ENCODE results near the gene MAPKAPK2.
A peak's percentile ranks its signal among the peaks of the same experiment; 100 is the strongest.

MAPKAPK2 gene

GRCh38 chr1:206716159-206716869 is 31.6 kb downstream of the MAPKAPK2 start:
- no peak for DNase-seq
- H3K27me3 ChIP-seq (replicated peaks; ENCODE audit: control insufficient read depth, insufficient read depth, low read length, poor library complexity, severe bottlenecking), result no peaks in the 10 kb centered on the region
- H3K9me3 ChIP-seq (ENCODE audit: control insufficient read depth, low read length), result no peaks in the 10 kb centered on the region
- no peaks in the 10 kb centered on the region for H3K36me3 ChIP-seq (ENCODE audit: control insufficient read depth, insufficient read depth, low read length)
- no peak overlapping the region for H3K4me3 ChIP-seq (ENCODE audit: insufficient read depth, low read depth, low read length, poor library complexity, severe bottlenecking)
- H3K27ac ChIP-seq (ENCODE audit: insufficient read depth, low read length, poor library complexity, severe bottlenecking), result peak overlapping the region; percentile 64
- H3K4me1 ChIP-seq (ENCODE audit: control insufficient read depth, insufficient read depth, low read length, poor library complexity, severe bottlenecking), result peaks cover 51% of the 10 kb centered on the region

- H3K27ac ChIP-seq (ENCODE audit: insufficient read depth, low read length, poor library complexity, severe bottlenecking), result peak overlapping the region; percentile 64
- no peak for DNase-seq
- H3K27me3 ChIP-seq (replicated peaks; ENCODE audit: control insufficient read depth, insufficient read depth, low read length, poor library complexity, severe bottlenecking), result no peaks in the 10 kb centered on the region
- H3K9me3 ChIP-seq (ENCODE audit: control insufficient read depth, low read length), result no peaks in the 10 kb centered on the region
- H3K4me3 ChIP-seq (ENCODE audit: insufficient read depth, low read depth, low read length, poor library complexity, severe bottlenecking), result no peak overlapping the region
- H3K4me1 ChIP-seq (ENCODE audit: control insufficient read depth, insufficient read depth, low read length, poor library complexity, severe bottlenecking), result peaks cover 51% of the 10 kb centered on the region
- no peaks in the 10 kb centered on the region for H3K36me3 ChIP-seq (ENCODE audit: control insufficient read depth, insufficient read depth, low read length)
These were observed 32.4 kb downstream of the MAPKAPK2 start for GRCh38 chr1:206716870-206717673.

GRCh38 chr1:206717674-206717989 is 32.9 kb downstream of the MAPKAPK2 start:
- no peak overlapping the region for H3K27ac ChIP-seq (ENCODE audit: insufficient read depth, low read length, poor library complexity, severe bottlenecking)
- no peaks in the 10 kb centered on the region for H3K9me3 ChIP-seq (ENCODE audit: control insufficient read depth, low read length)
- H3K4me3 ChIP-seq (ENCODE audit: insufficient read depth, low read depth, low read length, poor library complexity, severe bottlenecking), result no peak overlapping the region
- H3K36me3 ChIP-seq (ENCODE audit: control insufficient read depth, insufficient read depth, low read length), result no peaks in the 10 kb centered on the region
- no peaks in the 10 kb centered on the region for H3K27me3 ChIP-seq (replicated peaks; ENCODE audit: control insufficient read depth, insufficient read depth, low read length, poor library complexity, severe bottlenecking)
- H3K4me1 ChIP-seq (ENCODE audit: control insufficient read depth, insufficient read depth, low read length, poor library complexity, severe bottlenecking), result peaks cover 51% of the 10 kb centered on the region
- no peak for DNase-seq

GRCh38 chr1:206719169-206719839 is 34.6 kb downstream of the MAPKAPK2 start:
- Histone ChIP-seq H3K4me3 (ENCODE audit: insufficient read depth, low read depth, low read length, poor library complexity, severe bottlenecking) (no peak overlapping the region), H3K27ac (ENCODE audit: insufficient read depth, low read length, poor library complexity, severe bottlenecking) (no peak overlapping the region), H3K27me3 (replicated peaks; ENCODE audit: control insufficient read depth, insufficient read depth, low read length, poor library complexity, severe bottlenecking) (no peaks in the 10 kb centered on the region), H3K36me3 (ENCODE audit: control insufficient read depth, insufficient read depth, low read length) (no peaks in the 10 kb centered on the region), H3K4me1 (ENCODE audit: control insufficient read depth, insufficient read depth, low read length, poor library complexity, severe bottlenecking) (peaks cover 38% of the 10 kb centered on the region), H3K9me3 (ENCODE audit: control insufficient read depth, low read length) (no peaks in the 10 kb centered on the region)
- no peak for DNase-seq

- Histone ChIP-seq H3K4me1 (ENCODE audit: control insufficient read depth, insufficient read depth, low read length, poor library complexity, severe bottlenecking) (peaks cover 29% of the 10 kb centered on the region), H3K27ac (ENCODE audit: insufficient read depth, low read length, poor library complexity, severe bottlenecking) (no peak overlapping the region), H3K36me3 (ENCODE audit: control insufficient read depth, insufficient read depth, low read length) (no peaks in the 10 kb centered on the region), H3K4me3 (ENCODE audit: insufficient read depth, low read depth, low read length, poor library complexity, severe bottlenecking) (no peak overlapping the region), H3K27me3 (replicated peaks; ENCODE audit: control insufficient read depth, insufficient read depth, low read length, poor library complexity, severe bottlenecking) (no peaks in the 10 kb centered on the region), H3K9me3 (ENCODE audit: control insufficient read depth, low read length) (no peaks in the 10 kb centered on the region)
- no peak for DNase-seq
These were observed 36.7 kb downstream of the MAPKAPK2 start for GRCh38 chr1:206721454-206721853.

DNA sequence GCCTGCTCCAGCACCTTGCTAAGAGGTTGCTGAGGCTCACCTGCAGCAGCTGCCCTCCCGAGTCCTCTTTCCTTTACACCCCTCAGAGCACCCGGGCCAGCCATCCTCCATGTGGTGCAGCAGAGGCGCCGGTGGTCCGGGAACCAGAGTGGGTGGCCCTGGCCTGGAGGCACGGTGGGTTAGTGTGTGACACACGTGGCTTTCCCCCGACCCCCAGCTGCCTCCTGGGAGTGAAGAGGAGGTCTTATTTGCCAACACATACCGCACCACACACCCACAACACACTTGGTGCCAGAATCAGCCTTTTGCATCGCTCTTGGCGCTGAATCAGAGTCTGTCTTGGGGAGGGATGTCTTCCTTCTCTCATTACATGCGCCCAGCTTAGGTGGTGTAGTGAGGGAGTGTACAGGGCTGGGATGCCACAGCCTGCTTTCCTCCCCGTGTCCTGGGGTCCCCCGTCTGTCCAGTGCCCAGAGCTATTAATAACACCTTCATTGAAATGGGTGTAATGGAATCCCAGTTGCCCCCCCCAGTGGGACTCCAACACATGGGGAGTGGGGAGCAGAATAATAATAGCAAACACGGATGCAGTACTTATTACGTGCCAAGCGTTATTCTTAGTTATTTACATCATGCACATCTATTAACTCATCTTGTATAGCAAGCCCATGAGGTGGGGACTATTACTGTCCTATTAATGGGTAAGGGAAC is 38.2 kb downstream of the MAPKAPK2 start:
- no peaks in the 10 kb centered on the region for H3K27me3 ChIP-seq (replicated peaks; ENCODE audit: control insufficient read depth, insufficient read depth, low read length, poor library complexity, severe bottlenecking)
- no peaks in the 10 kb centered on the region for H3K9me3 ChIP-seq (ENCODE audit: control insufficient read depth, low read length)
- H3K36me3 ChIP-seq (ENCODE audit: control insufficient read depth, insufficient read depth, low read length), result no peaks in the 10 kb centered on the region
- H3K4me1 ChIP-seq (ENCODE audit: control insufficient read depth, insufficient read depth, low read length, poor library complexity, severe bottlenecking), result peaks cover 18% of the 10 kb centered on the region
- no peak overlapping the region for H3K27ac ChIP-seq (ENCODE audit: insufficient read depth, low read length, poor library complexity, severe bottlenecking)
- DNase-seq, result no peak
- H3K4me3 ChIP-seq (ENCODE audit: insufficient read depth, low read depth, low read length, poor library complexity, severe bottlenecking), result no peak overlapping the region

DNA sequence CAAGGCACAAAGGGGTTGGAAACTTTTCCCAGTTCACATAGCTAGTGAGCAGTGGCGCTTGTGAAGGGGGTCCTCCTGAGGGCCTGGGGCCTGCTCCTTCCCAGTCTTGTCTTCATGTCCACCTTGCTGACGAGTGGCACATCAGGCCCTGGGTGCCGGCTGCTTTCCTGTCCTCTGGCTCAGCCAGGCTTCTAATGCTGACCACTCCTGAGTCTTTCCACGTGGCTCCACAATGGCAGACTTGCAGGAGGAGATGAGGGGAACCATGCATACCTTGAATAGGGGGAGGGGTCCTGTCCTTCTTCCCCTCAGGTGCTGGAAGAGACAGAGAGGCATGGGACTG is 38.7 kb downstream of the MAPKAPK2 start:
- no peak for DNase-seq
- Histone ChIP-seq H3K27me3 (replicated peaks; ENCODE audit: control insufficient read depth, insufficient read depth, low read length, poor library complexity, severe bottlenecking) (no peaks in the 10 kb centered on the region), H3K36me3 (ENCODE audit: control insufficient read depth, insufficient read depth, low read length) (no peaks in the 10 kb centered on the region), H3K4me1 (ENCODE audit: control insufficient read depth, insufficient read depth, low read length, poor library complexity, severe bottlenecking) (peaks cover 18% of the 10 kb centered on the region), H3K4me3 (ENCODE audit: insufficient read depth, low read depth, low read length, poor library complexity, severe bottlenecking) (no peak overlapping the region), H3K27ac (ENCODE audit: insufficient read depth, low read length, poor library complexity, severe bottlenecking) (no peak overlapping the region), H3K9me3 (ENCODE audit: control insufficient read depth, low read length) (no peaks in the 10 kb centered on the region)

DNA sequence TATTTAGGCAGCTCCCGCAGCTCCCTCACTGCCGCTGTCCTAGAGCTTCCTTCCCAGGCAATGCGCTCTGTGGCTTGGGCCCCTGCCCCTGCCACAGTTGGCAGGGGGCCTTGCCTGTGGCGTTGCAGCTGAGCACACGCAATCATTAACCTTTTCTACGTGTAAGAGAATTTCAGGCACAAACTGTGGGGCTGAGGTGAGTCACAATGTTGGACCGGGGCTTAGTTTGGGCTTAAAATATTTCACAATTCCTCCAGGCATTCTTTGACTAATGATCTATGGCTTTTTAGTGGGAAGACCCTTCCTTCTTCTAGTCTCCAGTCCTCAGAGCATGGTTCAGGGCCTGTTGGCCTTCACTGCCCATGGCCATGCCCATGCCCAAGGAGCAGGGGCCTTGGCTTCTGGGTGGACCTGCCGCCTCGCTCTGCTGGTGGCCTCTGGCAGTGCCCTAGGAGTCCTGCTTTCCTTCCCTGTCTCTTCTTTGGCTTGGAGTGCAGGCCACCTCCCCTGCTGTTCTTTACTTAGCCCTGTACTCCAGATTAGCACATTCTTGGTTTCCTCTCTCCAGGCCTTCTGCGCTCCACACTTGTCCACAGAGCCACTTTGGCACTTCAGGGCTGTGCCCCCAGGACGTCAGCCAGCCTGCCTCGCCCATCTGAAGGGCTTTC is 39.2 kb downstream of the MAPKAPK2 start:
- Histone ChIP-seq H3K9me3 (ENCODE audit: control insufficient read depth, low read length) (no peaks in the 10 kb centered on the region), H3K27ac (ENCODE audit: insufficient read depth, low read length, poor library complexity, severe bottlenecking) (no peak overlapping the region), H3K36me3 (ENCODE audit: control insufficient read depth, insufficient read depth, low read length) (peaks cover 3% of the 10 kb centered on the region), H3K4me3 (ENCODE audit: insufficient read depth, low read depth, low read length, poor library complexity, severe bottlenecking) (no peak overlapping the region), H3K4me1 (ENCODE audit: control insufficient read depth, insufficient read depth, low read length, poor library complexity, severe bottlenecking) (peaks cover 18% of the 10 kb centered on the region), H3K27me3 (replicated peaks; ENCODE audit: control insufficient read depth, insufficient read depth, low read length, poor library complexity, severe bottlenecking) (no peaks in the 10 kb centered on the region)
- DNase-seq, result no peak

GRCh38 chr1:206725109-206725963 is 40.6 kb downstream of the MAPKAPK2 start:
- H3K36me3 ChIP-seq (ENCODE audit: control insufficient read depth, insufficient read depth, low read length), result peaks cover 17% of the 10 kb centered on the region
- no peak overlapping the region for H3K27ac ChIP-seq (ENCODE audit: insufficient read depth, low read length, poor library complexity, severe bottlenecking)
- H3K27me3 ChIP-seq (replicated peaks; ENCODE audit: control insufficient read depth, insufficient read depth, low read length, poor library complexity, severe bottlenecking), result no peaks in the 10 kb centered on the region
- no peak overlapping the region for H3K4me3 ChIP-seq (ENCODE audit: insufficient read depth, low read depth, low read length, poor library complexity, severe bottlenecking)
- peak in 1 of 3 donors; percentile 36 for DNase-seq
- no peaks in the 10 kb centered on the region for H3K9me3 ChIP-seq (ENCODE audit: control insufficient read depth, low read length)
- peaks cover 11% of the 10 kb centered on the region for H3K4me1 ChIP-seq (ENCODE audit: control insufficient read depth, insufficient read depth, low read length, poor library complexity, severe bottlenecking)
